HUES6 (cell line): ENCODE measurements around the gene C11orf97.
"Not testable (repeated sequence)": the region's sequence is repeated elsewhere in the genome, so short reads cannot be mapped to it uniquely, and the experiment has no call there.

Experiments
- H3K27ac ChIP-seq: 2 replicates; pipeline ENCODE4 v1.7.0; 2013; ENCODE audit warnings: low read depth, mild to moderate bottlenecking, low read length, inconsistent platforms
- H3K27me3 ChIP-seq: 2 replicates; pipeline ENCODE4 v1.6.1; 2013; ENCODE audit warnings: low read length; ENCODE audit not compliant: control insufficient read depth, insufficient read depth
- H3K36me3 ChIP-seq: 2 replicates; pipeline ENCODE4 v1.6.1; 2013; ENCODE audit warnings: low read length; ENCODE audit not compliant: control insufficient read depth, insufficient read depth
- H3K4me1 ChIP-seq: 2 replicates; pipeline ENCODE4 v1.6.1; 2013; ENCODE audit warnings: low read length; ENCODE audit not compliant: control insufficient read depth, insufficient read depth
- H3K4me3 ChIP-seq: 2 replicates; pipeline ENCODE4 v1.5.1; 2013; ENCODE audit warnings: low read depth, low read length
- H3K9ac ChIP-seq: one replicate; pipeline ENCODE4 v1.6.1; 2013; ENCODE audit warnings: mild to moderate bottlenecking, low read length
- H3K9me3 ChIP-seq: 2 replicates; pipeline ENCODE4 v1.6.1; 2013; ENCODE audit warnings: low read depth, low read length; ENCODE audit not compliant: control insufficient read depth, insufficient read depth

Gene C11orf97

GRCh38 chr11:94504689-94505293 is 7.5 kb upstream of the C11orf97 start:
- no peak overlapping the region for H3K27ac ChIP-seq
- no peaks in the 10 kb centered on the region for H3K36me3 ChIP-seq
- H3K9me3 ChIP-seq, result no peaks in the 10 kb centered on the region

GRCh38 chr11:94506513-94506912 is 5.7 kb upstream of the C11orf97 start:
- H3K27ac ChIP-seq, H3K4me1 ChIP-seq, H3K9ac ChIP-seq, H3K27me3 ChIP-seq, H3K36me3 ChIP-seq, H3K9me3 ChIP-seq, H3K4me3 ChIP-seq: not testable (repeated sequence)

More at GRCh38 chr11:94504689-94505293, 7.5 kb upstream of the C11orf97 start:
- Histone ChIP-seq H3K4me1 (no peaks in the 10 kb centered on the region), H3K27me3 (no peaks in the 10 kb centered on the region), H3K4me3 (no peak overlapping the region), H3K9ac (no peak overlapping the region)

- no peaks in the 10 kb centered on the region for H3K4me1 ChIP-seq
- no peak overlapping the region for H3K9ac ChIP-seq
- peaks cover 2% of the 10 kb centered on the region for H3K27me3 ChIP-seq
- no peak overlapping the region for H3K4me3 ChIP-seq
- H3K27ac ChIP-seq, result no peak overlapping the region
- H3K9me3 ChIP-seq, result no peaks in the 10 kb centered on the region
- H3K36me3 ChIP-seq, result no peaks in the 10 kb centered on the region
Observed at GRCh38 chr11:94507485-94507884, 4.8 kb upstream of the C11orf97 start.

- peaks cover 25% of the 10 kb centered on the region for H3K27me3 ChIP-seq
- no peaks in the 10 kb centered on the region for H3K4me1 ChIP-seq
- H3K36me3 ChIP-seq, result no peaks in the 10 kb centered on the region
- H3K9ac ChIP-seq, result no peak overlapping the region
- no peak overlapping the region for H3K27ac ChIP-seq
- H3K9me3 ChIP-seq, result no peaks in the 10 kb centered on the region
- H3K4me3 ChIP-seq, result no peak overlapping the region
Observed at GRCh38 chr11:94513091-94513490, 830 bp downstream of the C11orf97 start.

GRCh38 chr11:94515398-94515797 is 3.1 kb downstream of the C11orf97 start:
- no peaks in the 10 kb centered on the region for H3K4me1 ChIP-seq
- H3K27ac ChIP-seq, result no peak overlapping the region
- no peak overlapping the region for H3K9ac ChIP-seq
- H3K9me3 ChIP-seq, result no peaks in the 10 kb centered on the region
- peaks cover 25% of the 10 kb centered on the region for H3K27me3 ChIP-seq
- H3K4me3 ChIP-seq, result no peak overlapping the region
- H3K36me3 ChIP-seq, result no peaks in the 10 kb centered on the region

- H3K27me3 ChIP-seq, result peaks cover 25% of the 10 kb centered on the region
Observed at GRCh38 chr11:94516725-94517124, 4.5 kb downstream of the C11orf97 start.

GRCh38 chr11:94518300-94518699 is 6.0 kb downstream of the C11orf97 start:
- H3K27me3 ChIP-seq, result peaks cover 15% of the 10 kb centered on the region
- no peaks in the 10 kb centered on the region for H3K9me3 ChIP-seq
- no peaks in the 10 kb centered on the region for H3K36me3 ChIP-seq
- H3K4me1 ChIP-seq, result no peaks in the 10 kb centered on the region
- H3K4me3 ChIP-seq, result no peak overlapping the region
- H3K9ac ChIP-seq, result no peak overlapping the region
- H3K27ac ChIP-seq, result no peak overlapping the region

More at GRCh38 chr11:94516725-94517124, 4.5 kb downstream of the C11orf97 start:
- no peaks in the 10 kb centered on the region for H3K4me1 ChIP-seq
- H3K9me3 ChIP-seq, result no peaks in the 10 kb centered on the region
- no peak overlapping the region for H3K4me3 ChIP-seq
- H3K36me3 ChIP-seq, result no peaks in the 10 kb centered on the region
- no peak overlapping the region for H3K27ac ChIP-seq
- no peak overlapping the region for H3K9ac ChIP-seq

GRCh38 chr11:94519478-94520084 is 7.3 kb downstream of the C11orf97 start:
- no peaks in the 10 kb centered on the region for H3K36me3 ChIP-seq
- H3K4me3 ChIP-seq, result no peak overlapping the region
- no peak overlapping the region for H3K9ac ChIP-seq
- H3K4me1 ChIP-seq, result no peaks in the 10 kb centered on the region
- no peak overlapping the region for H3K27ac ChIP-seq
- H3K9me3 ChIP-seq, result no peaks in the 10 kb centered on the region
- peaks cover 6% of the 10 kb centered on the region for H3K27me3 ChIP-seq

GRCh38 chr11:94521684-94522083 is 9.4 kb downstream of the C11orf97 start:
- Histone ChIP-seq H3K27me3 (peaks cover 2% of the 10 kb centered on the region), H3K36me3 (no peaks in the 10 kb centered on the region), H3K9ac (no peak overlapping the region), H3K4me3 (no peak overlapping the region), H3K4me1 (no peaks in the 10 kb centered on the region), H3K27ac (no peak overlapping the region), H3K9me3 (no peaks in the 10 kb centered on the region)

GRCh38 chr11:94524341-94524740 is 12.1 kb downstream of the C11orf97 start:
- Histone ChIP-seq H3K9ac (no peak overlapping the region), H3K27ac (no peak overlapping the region), H3K4me1 (no peaks in the 10 kb centered on the region), H3K4me3 (no peak overlapping the region), H3K27me3 (peaks cover 9% of the 10 kb centered on the region), H3K9me3 (no peaks in the 10 kb centered on the region), H3K36me3 (no peaks in the 10 kb centered on the region)

- Histone ChIP-seq H3K4me3 (no peak overlapping the region), H3K9ac (no peak overlapping the region), H3K27ac (no peak overlapping the region)
Observed at GRCh38 chr11:94525546-94526324, 13.5 kb downstream of the C11orf97 start.

More at GRCh38 chr11:94525546-94526324, 13.5 kb downstream of the C11orf97 start:
- Histone ChIP-seq H3K4me1 (no peaks in the 10 kb centered on the region), H3K27me3 (peaks cover 9% of the 10 kb centered on the region), H3K36me3 (no peaks in the 10 kb centered on the region), H3K9me3 (no peaks in the 10 kb centered on the region)
